Tibial nerve (tissue), 4 donors: Measurements from ENCODE around the gene NUDC.

ENCODE experiments used
- CTCF ChIP-seq, 5 experiments: fragments of 200-600 bp in 3 of 5; fragments of 450-650 bp in 2 of 5; sonication (generic) in 3 of 5; IDR thresholded peaks; one replicate each; pipeline ENCODE4 v1.5.1; 2016 to 2019; ENCODE audit warnings: antibody characterized with exemption in 5 of 5, mild to moderate bottlenecking in 3 of 5, moderate library complexity in 2 of 5
- EP300 ChIP-seq, 2 donors: sonication (generic); formaldehyde crosslinking; IDR thresholded peaks; one replicate each; pipeline ENCODE4 v1.6.1; 2017; ENCODE audit warnings: antibody characterized with exemption in 2 of 2, mild to moderate bottlenecking in 1 of 2
- POLR2A ChIP-seq, 2 donors: fragments of 450-650 bp; IDR thresholded peaks; one replicate each; pipeline ENCODE4 v1.6.1; 2017; ENCODE audit warnings: antibody characterized with exemption in 2 of 2, mild to moderate bottlenecking in 2 of 2, moderate library complexity in 2 of 2

- no peak for TF ChIP-seq CTCF (IDR thresholded peaks at IDR 0.05)
- TF ChIP-seq EP300 (IDR thresholded peaks at IDR 0.05): no peak
- TF ChIP-seq POLR2A (IDR thresholded peaks at IDR 0.05): no peak
These were observed 62.3 kb downstream of the NUDC start for GRCh38 chr1:26983863-26984262.
